ENCODE measurements around the gene TTLL11. TPM values are rescaled to one million over a fixed set of nuclear protein-coding genes. Genes with fewer than 3 reads are reported as not detected.

TTLL11 gene
- total and polyA plus RNA-seq, 2 experiments from 2014 or later = 0.57 to 1.4 TPM

GRCh38 chr9:122015170-122015821 is 77.8 kb downstream of the TTLL11 start:
- H3K27me3 Mint-ChIP-seq (ENCODE audit: insufficient read depth, low read depth, poor library complexity) = peaks cover 15% of the 10 kb centered on the region
- H3K36me3 Mint-ChIP-seq (ENCODE audit: low read depth) = no peaks in the 10 kb centered on the region
- Histone ChIP-seq H3K36me3 (ENCODE audit: insufficient read depth) (no peaks in the 10 kb centered on the region), H3K9me2 (ENCODE audit: insufficient read depth) (no peaks in the 10 kb centered on the region), H3K4me2 (no peak overlapping the region), H3K27ac (ENCODE audit: low read depth) (no peak overlapping the region), H3K27me3 (ENCODE audit: insufficient read depth) (no peaks in the 10 kb centered on the region), H3K79me2 (replicated peaks; ENCODE audit: insufficient read depth) (no peaks in the 10 kb centered on the region), H3K4me1 (ENCODE audit: insufficient read depth) (peaks cover 32% of the 10 kb centered on the region), H3K4me3 (no peak overlapping the region), H4K20me1 (replicated peaks; ENCODE audit: insufficient read depth) (no peaks in the 10 kb centered on the region), H2AFZ (no peak overlapping the region), H3F3A (replicated peaks; ENCODE audit: low read depth) (no peaks in the 10 kb centered on the region)
- H3K27ac Mint-ChIP-seq = no peak overlapping the region
- H3K4me3 Mint-ChIP-seq = no peak overlapping the region
- DNase-seq (ENCODE audit: low spot score) (no peak), ATAC-seq (no peak)
- TF ChIP-seq CREB1 (CRISPR knock-in tag; IDR thresholded peaks at IDR 0.05; ENCODE audit: low read depth) (no peak), CTCF (conservative IDR thresholded peaks at IDR 0.05; ENCODE audit: low read depth in 2 of 2) (no peak), EZH2phosphoT487 (IDR thresholded peaks at IDR 0.05; ENCODE audit: unreplicated experiment) (no peak), POLR2AphosphoS5 (IDR thresholded peaks at IDR 0.05; ENCODE audit: low read depth) (no peak), EZH2 (IDR thresholded peaks at IDR 0.05; ENCODE audit: low read depth, unreplicated experiment) (no peak), ZNF462 (CRISPR knock-in tag; IDR thresholded peaks at IDR 0.05) (no peak), NANOG (IDR thresholded peaks at IDR 0.05; ENCODE audit: borderline replicate concordance) (no peak), STAT1 (IDR thresholded peaks at IDR 0.05; ENCODE audit: unreplicated experiment) (no peak), ZNF114 (CRISPR knock-in tag; IDR thresholded peaks at IDR 0.05) (no peak), ZNF331 (CRISPR knock-in tag; IDR thresholded peaks at IDR 0.05; ENCODE audit: low read depth) (no peak), JUNB (IDR thresholded peaks at IDR 0.05; ENCODE audit: unreplicated experiment) (no peak), REST (IDR thresholded peaks at IDR 0.05; ENCODE audit: unreplicated experiment) (no peak), ETS1 (IDR thresholded peaks at IDR 0.05) (no peak)
- H3K9me3 Mint-ChIP-seq = no peaks in the 10 kb centered on the region; the same call in 2 of the 3 replicates
- peaks cover 26% of the 10 kb centered on the region for H3K4me1 Mint-ChIP-seq
